Hepatic stellate cell (primary cell): ENCODE measurements around the gene SPATS2.
"Not testable (repeated sequence)": the region's sequence is repeated elsewhere in the genome, so short reads cannot be mapped to it uniquely, and the experiment has no call there.

ENCODE experiments used
- DNase-seq: peaks from one replicate; pipeline ENCODE4 v3.0.0; 2011; ENCODE audit warnings: low spot score

SPATS2 gene

DNA sequence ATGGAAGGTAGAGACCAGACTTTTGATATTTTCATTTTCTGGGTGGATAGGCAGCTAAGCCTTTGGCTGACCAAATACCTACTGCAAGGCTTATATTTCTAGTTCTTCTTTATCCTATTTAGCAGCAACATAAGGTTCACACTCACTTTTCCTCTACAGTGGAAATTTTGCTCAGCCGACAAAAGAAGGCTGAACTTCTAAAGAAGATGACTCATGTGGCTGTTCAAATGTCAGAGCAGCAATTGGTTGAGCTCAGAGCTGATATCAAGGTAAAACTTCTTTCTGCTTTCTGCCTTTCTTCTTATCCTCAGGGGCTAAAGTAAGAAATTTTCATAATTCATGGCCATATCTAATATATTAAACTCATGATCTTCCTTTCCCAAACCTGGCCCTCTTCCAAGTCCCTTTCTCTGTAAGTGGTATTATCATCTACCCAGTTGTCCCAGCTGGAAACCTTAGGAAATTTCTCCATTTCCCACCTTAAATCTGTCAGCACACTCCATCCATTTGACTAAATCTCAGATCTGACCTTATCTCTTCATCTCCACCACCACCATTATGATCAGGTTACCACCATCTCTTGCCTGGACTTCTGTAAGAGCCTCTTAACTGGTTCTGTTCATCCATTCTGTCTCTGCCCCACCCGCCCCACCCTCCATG lies 151.8 kb downstream of the SPATS2 start:
- peak; percentile 16 for DNase-seq

- no peak for DNase-seq
These were observed 152.3 kb downstream of the SPATS2 start for GRCh38 chr12:49519574-49519936.

DNA sequence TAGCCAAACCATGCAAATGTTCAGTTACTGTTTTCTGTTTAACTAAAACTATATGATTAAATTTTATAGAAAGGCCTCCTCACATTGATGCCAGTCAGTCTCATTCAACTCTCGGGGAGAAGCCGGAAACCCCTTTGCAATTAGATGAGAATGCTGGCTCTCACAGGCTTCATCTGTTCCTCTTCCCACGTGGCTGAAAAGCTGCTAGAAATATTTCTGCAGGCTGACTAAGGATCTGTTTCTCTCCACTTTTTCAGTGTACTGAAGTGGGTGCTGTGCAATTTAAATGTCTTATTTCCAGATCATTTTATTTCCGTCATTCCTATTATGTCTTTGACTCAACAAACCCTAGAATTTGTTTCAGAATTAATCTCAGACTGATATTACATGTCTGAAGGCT lies 154.1 kb downstream of the SPATS2 start:
- no peak for DNase-seq

DNA sequence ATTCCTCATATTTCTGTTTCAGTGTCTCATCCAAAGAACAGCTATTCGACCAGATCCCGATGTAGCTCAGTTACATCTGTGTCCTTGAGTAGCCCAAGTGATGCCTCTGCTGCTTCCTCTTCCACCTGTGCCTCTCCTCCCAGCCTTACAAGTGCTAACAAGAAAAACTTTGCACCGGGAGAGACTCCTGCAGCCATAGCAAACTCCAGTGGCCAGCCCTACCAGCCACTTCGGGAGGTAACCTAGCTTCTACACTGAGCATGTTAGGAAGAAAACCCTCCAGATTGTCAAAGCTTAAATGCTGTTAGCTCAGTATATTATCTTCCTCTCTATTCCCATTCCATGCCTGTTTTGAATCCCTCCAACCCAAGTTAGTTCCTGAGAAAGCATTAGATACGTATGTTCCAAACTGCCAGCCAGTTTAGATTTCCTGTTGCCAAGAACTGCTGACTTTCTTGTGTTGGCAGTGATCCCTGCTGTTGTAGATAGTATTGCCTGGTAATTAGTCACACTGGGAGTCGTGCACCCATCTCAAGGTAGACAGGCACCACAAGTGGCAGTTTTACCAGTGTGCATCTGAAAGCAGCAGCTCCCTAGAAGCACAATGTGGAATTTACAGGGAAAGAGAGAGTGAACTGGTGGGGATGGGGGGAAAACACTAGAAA lies 157.5 kb downstream of the SPATS2 start:
- no peak for DNase-seq

DNA sequence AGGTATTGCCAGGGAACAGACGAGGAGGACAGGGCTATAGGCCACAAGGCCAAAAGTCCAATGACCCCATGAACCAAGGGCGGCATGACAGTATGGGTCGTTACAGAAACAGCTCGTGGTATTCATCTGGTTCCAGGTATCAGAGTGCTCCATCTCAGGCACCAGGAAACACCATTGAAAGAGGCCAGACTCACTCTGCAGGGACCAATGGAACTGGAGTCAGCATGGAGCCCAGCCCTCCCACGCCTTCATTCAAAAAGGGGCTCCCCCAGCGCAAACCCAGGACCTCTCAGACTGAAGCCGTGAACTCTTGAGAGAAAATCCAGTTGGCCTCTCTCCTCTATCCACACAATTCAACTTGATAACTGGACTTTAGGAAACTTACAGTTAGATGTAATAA lies 158.7 kb downstream of the SPATS2 start:
- DNase-seq: no peak

GRCh38 chr12:49527361-49528130 lies 160.3 kb downstream of the SPATS2 start:
- no peak for DNase-seq

GRCh38 chr12:49529414-49529813 lies 162.2 kb downstream of the SPATS2 start:
- no peak for DNase-seq

GRCh38 chr12:49531745-49532144 lies 164.5 kb downstream of the SPATS2 start:
- DNase-seq: no peak

DNA sequence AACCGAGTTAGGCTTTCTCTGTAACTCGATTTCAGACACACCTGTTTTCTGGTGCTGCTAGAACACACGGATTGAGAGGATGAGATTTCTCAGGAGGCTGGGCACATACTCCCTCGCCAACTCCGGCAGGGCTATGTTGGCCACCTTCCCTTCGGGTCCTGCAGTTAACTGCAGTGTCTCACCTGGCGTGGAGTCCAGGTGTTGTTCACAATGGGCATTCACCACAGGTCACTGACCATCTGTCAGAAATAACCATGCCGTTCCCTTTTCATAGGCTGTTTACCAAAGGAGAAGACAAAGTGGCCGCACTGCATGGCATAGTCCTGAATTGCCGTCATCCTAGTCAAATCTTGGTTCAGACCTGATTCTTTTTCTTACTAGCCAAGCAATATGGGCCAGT lies 166.1 kb downstream of the SPATS2 start:
- DNase-seq: no peak

- not testable (repeated sequence) for DNase-seq
These were observed 166.9 kb downstream of the SPATS2 start for GRCh38 chr12:49534122-49534521.

- no peak for DNase-seq
These were observed 167.5 kb downstream of the SPATS2 start for GRCh38 chr12:49534731-49535278.

GRCh38 chr12:49535921-49536525 lies 168.8 kb downstream of the SPATS2 start:
- DNase-seq: no peak

DNA sequence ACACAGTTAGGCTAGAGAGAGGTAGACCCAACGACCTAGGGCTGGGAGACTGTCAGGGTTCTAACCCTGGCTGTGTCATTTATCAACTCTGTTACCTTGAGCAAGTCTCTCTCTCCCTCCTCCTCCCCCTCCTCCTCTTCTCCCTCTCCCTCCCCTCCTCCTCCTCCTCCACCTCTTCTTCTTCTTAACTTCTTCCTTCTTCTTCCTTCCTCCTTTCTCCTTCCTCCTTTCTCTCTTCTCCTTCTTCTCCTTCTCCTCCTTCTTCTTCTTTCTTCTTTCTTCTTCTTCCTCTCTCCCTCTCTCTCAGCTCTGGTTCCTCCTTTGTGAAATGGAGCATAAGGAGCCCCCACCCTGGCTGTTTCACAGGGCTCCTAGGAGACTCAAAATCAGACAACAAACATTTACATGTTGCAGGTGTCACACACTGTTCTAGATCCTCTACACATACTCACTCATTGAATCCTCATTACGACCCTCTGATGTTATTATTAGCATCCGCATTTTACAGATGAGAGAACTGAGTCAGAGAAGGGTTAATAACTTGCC lies 169.3 kb downstream of the SPATS2 start:
- no peak for DNase-seq

- DNase-seq: no peak
These were observed 170.0 kb downstream of the SPATS2 start for GRCh38 chr12:49537231-49537751.

DNA sequence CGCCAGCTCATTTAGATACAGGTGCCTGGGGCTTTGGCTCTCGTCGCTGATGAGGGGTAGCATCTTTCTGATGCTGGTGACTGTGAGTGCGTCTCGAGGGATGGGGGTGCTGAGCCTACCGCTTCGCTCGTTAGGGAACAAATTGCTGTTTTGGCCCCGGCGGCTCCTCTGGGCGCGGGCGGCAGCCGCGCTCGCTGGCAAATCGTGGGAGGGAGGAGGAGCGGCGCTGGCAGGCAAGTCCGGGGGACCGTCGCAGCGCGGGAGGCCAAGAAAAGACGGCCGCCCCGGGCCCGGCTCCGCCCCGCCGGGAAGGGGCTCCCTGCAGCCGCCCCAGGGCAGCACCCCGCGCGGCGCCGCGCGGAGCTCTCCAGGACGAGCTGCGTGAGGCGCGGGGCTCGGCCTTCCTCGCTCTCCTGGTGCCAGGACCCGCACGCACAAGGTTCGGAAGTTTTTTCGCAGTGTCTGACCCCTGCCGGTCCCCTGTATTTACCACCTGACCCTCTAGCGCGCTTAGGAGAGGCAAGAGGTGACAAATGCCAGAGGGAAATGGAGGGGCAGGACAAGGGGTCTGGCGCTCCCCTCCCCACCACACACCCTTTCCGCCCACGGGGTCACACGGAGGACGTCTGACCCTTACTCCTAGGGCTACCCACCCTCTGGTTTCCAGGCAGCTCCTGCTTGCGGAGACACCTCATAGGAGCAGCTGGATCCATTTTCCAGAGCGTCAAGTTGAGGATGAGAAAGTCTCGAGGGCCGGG lies 170.7 kb downstream of the SPATS2 start:
- no peak for DNase-seq

DNA sequence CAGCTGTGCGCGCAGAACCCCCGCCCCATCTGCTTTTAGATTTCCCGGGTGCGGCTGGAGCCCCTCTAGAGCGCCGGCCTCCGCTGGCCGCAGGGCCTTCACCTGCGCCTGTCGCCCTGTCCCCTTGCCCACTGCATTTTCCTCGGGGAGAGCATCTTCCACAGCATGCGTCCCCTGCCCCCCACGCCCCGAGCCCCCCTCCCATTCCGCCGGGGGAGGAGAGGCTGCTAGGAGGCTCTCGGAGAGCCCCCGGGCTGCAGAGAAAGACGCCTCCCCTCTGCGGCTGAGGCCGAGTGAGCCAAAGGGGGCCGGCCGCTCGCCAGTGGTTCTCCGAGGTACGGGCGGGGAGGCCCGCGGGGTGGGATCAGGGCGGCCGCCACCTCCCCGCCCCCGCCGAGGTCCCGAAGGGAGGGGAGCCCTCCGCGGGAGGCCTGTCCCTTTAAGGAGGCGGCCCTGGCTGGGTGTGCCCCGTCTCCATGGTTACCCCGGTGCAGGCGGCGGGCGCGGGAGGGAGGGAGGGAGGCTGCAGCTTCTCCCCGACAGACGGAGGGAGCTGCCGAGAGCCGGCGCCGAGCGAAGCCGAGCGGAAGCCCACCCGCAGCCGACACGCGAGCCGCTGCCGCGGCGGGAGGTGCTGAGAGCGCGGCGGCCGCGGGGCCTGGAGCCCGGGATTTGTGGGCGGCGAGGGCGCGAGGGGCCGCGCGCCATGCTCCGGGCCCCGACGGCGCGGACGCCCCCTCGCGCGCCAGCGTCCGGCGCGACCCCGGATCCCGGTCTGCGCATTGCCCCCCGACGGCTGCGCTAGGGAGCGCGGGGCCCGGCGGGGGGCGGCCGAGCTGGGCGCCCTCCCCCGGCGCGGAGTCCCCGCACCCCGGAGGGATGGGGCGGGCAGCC lies 171.5 kb downstream of the SPATS2 start, which contains the start of gene KCNH3:
KCNH3 (plus strand) TSS at position 521 of the 894 bp plus-strand sequence. CDS start 387 bp downstream, outside the sequence.
- peak; percentile 90 for DNase-seq

GRCh38 chr12:49539406-49540228 lies 172.4 kb downstream of the SPATS2 start:
- DNase-seq: no peak

DNA sequence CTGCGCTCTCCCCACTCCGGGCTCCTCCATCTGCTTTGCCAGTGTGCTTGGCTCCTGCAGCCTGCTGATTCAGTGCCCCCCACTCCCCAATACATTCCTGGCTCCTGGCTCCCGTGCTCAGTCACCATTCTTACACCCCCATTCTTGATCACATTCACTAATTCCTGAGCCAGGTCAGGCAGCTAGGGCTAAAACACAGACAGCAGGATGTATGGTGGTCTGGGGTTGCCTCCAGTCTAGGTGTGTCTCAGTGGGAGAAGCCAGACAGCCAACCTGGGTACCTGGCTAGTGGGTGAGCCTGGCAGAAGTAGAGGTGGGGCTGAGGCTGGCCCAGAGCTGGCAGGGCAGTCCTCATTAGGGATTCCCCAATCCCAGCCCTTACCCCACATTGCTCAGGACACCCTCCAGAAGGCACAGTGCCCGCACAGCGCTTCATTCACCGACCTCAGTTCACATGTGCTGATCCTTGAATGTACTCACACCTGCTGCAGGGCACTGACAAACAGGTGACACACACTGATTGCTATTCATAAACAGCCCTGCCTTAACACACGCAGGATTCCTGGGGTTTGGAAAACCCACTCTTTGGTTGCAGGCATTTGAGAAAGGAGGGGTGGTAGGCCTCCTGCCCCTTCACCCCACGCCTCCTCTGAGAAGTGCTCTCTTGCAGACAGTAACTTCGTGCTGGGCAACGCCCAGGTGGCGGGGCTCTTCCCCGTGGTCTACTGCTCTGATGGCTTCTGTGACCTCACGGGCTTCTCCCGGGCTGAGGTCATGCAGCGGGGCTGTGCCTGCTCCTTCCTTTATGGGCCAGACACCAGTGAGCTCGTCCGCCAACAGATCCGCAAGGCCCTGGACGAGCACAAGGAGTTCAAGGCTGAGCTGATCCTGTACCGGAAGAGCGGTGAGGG lies 173.2 kb downstream of the SPATS2 start:
- DNase-seq: no peak
